Endothelial cell of umbilical vein (primary cell): Measurements from ENCODE around the gene STON2. TPM values are rescaled to one million over a fixed set of nuclear protein-coding genes. Genes with fewer than 3 reads are reported as not detected.

Experiments used
- BruUV-seq: library from RNA; stranded (reverse); fragments of 400-500 nt; replicated peaks from 2 replicates; lab custom pipeline; 2021; lab: Mats Ljungman, UMichigan
- CTCF ChIA-PET: fragments of 300-600, 350-600 bp; sonication (Branson Sonifier 250); formaldehyde crosslinking; loops from one replicate; lab custom pipeline; 2021; ENCODE audit warnings: antibody characterized with exemption, inconsistent platforms; lab: Charles Lee
- POLR2A ChIA-PET: fragments of 300-600, 350-600 bp; sonication (Branson Sonifier 250); formaldehyde crosslinking; loops from one replicate; lab custom pipeline; 2021; ENCODE audit warnings: antibody characterized with exemption, inconsistent platforms; lab: Charles Lee
- DNase-seq: peaks from one replicate; pipeline ENCODE4 v3.0.0-alpha.2; 2011; ENCODE audit warnings: low read depth, low spot score
- FAIRE-seq: peaks from 2 replicates; lab custom pipeline; 2011; peaks lifted over from hg19 to GRCh38; lab: Jason Lieb, UNC
- H2AFZ ChIP-seq: 2 replicates; pipeline ENCODE4 v1.6.0; 2012; ENCODE audit warnings: low read depth, low read length, control low read depth, inconsistent platforms
- H3K27ac ChIP-seq: 2 replicates; pipeline ENCODE4 v1.5.1; 2011; ENCODE audit warnings: low read depth, mild to moderate bottlenecking, control low read depth, low read length, moderate library complexity; ENCODE audit not compliant: insufficient read depth
- H3K27me3 ChIP-seq, 2 experiments: 2 replicates each; pipeline versions ENCODE4 v1.6.0 to v1.6.1; 2011; ENCODE audit warnings: low read length in 2 of 2, mixed read lengths in 1 of 2; ENCODE audit not compliant: control insufficient read depth in 2 of 2, insufficient read depth in 2 of 2
- H3K36me3 ChIP-seq, 2 experiments: 2 replicates in 1 of 2; 3 replicates in 1 of 2; pipeline ENCODE4 v1.5.1; 2011; ENCODE audit warnings: low read length in 2 of 2, mild to moderate bottlenecking in 1 of 2, moderate library complexity in 1 of 2; ENCODE audit not compliant: control insufficient read depth in 2 of 2, insufficient read depth in 2 of 2; ENCODE audit errors: extremely low read depth in 1 of 2
- H3K4me1 ChIP-seq: 3 replicates; pipeline ENCODE4 v1.5.1; 2011; ENCODE audit warnings: mild to moderate bottlenecking, low read length; ENCODE audit not compliant: control insufficient read depth, insufficient read depth; ENCODE audit errors: extremely low read depth
- H3K4me2 ChIP-seq: 2 replicates; pipeline ENCODE4 v1.6.1; 2011; ENCODE audit warnings: low read length, control low read depth, mixed read lengths; ENCODE audit not compliant: insufficient read depth
- H3K4me3 ChIP-seq, 3 experiments: fragments of 200-600 bp in 1 of 3; sonication (generic), shearing (Covaris generic) in 1 of 3; replicated peaks in 1 of 3; 2 replicates each; pipeline ENCODE4 v1.5.1; 2011 to 2016; ENCODE audit warnings: control low read depth in 3 of 3, low read length in 3 of 3, mild to moderate bottlenecking in 2 of 3, inconsistent platforms in 1 of 3, low read depth in 1 of 3, moderate library complexity in 1 of 3; ENCODE audit not compliant: insufficient read depth in 1 of 3
- H3K79me2 ChIP-seq: 2 replicates; pipeline ENCODE4 v1.6.0; 2012; ENCODE audit warnings: low read length, inconsistent platforms; ENCODE audit not compliant: control insufficient read depth, insufficient read depth
- H3K9ac ChIP-seq: replicated peaks from 2 replicates; pipeline ENCODE3; 2011; ENCODE audit warnings: low read length, control low read depth; ENCODE audit not compliant: insufficient read depth; ENCODE audit errors: extremely low read depth
- H3K9me1 ChIP-seq: replicated peaks from 3 replicates; pipeline ENCODE4 v1.6.0; 2011; ENCODE audit warnings: mild to moderate bottlenecking, low read length; ENCODE audit not compliant: control insufficient read depth, insufficient read depth; ENCODE audit errors: extremely low read depth
- H3K9me3 ChIP-seq: replicated peaks from 2 replicates; pipeline ENCODE4 v1.5.1; 2012; ENCODE audit warnings: low read length, inconsistent platforms; ENCODE audit not compliant: control insufficient read depth, insufficient read depth
- H4K20me1 ChIP-seq: replicated peaks from 2 replicates; pipeline ENCODE3; 2011; ENCODE audit warnings: mild to moderate bottlenecking, low read length; ENCODE audit not compliant: control insufficient read depth, insufficient read depth; ENCODE audit errors: extremely low read depth
- EZH2 ChIP-seq: IDR thresholded peaks from 2 replicates; pipeline ENCODE4 v1.6.1; 2012; ENCODE audit warnings: borderline replicate concordance, low read depth, mild to moderate bottlenecking, moderate library complexity, low read length, inconsistent platforms; ENCODE audit not compliant: severe bottlenecking
- FOS ChIP-seq: IDR thresholded peaks from 2 replicates; pipeline ENCODE4 v1.6.1; 2011; ENCODE audit warnings: mild to moderate bottlenecking, low read length, moderate library complexity, borderline replicate concordance; ENCODE audit not compliant: insufficient read depth
- GATA2 ChIP-seq: IDR thresholded peaks from 2 replicates; pipeline ENCODE4 v1.7.0; 2011; ENCODE audit warnings: low read depth, mild to moderate bottlenecking, moderate library complexity, mixed read lengths, low read length; ENCODE audit not compliant: insufficient read length, insufficient read depth
- JUN ChIP-seq: IDR thresholded peaks from 2 replicates; pipeline ENCODE4 v1.6.1; 2011; ENCODE audit warnings: borderline replicate concordance, low read depth; ENCODE audit not compliant: insufficient read length, insufficient read depth
- MYC ChIP-seq: IDR thresholded peaks from one replicate; pipeline ENCODE4 v1.6.1; 2011; ENCODE audit warnings: mild to moderate bottlenecking, low read depth, low read length
- POLR2A ChIP-seq: IDR thresholded peaks from 2 replicates; pipeline ENCODE4 v1.6.1; 2012; ENCODE audit warnings: low read depth, mild to moderate bottlenecking, control low read depth, low read length
- POLR2AphosphoS5 ChIP-seq: IDR thresholded peaks from 2 replicates; pipeline ENCODE4 v1.6.1; 2012; ENCODE audit warnings: low read depth, mild to moderate bottlenecking, control low read depth, low read length, moderate library complexity; ENCODE audit not compliant: insufficient read depth
- dilution Hi-C: fragments of 300-500 bp; cut with MboI; formaldehyde crosslinking; loops from one replicate; pipeline ENCODE4 v1.15.0; 2019; ENCODE audit warnings: low sequenced_read_pairs; ENCODE audit not compliant: extremely low pct_ligation_motif_present
- intact Hi-C: fragments of 100-400 bp; cut with micrococcal nuclease; formaldehyde crosslinking; loops from one replicate; pipeline ENCODE4 v1.10.0; 2022
- polyA plus RNA-seq, 4 experiments: library from polyadenylated mRNA; depleted of rRNA in 3 of 4; stranded (reverse) in 3 of 4; unstranded in 1 of 4; fragments of >200 nt; gene quantifications; 2 replicates each; pipeline versions ENCODE4 v1.2.1 to v1.2.3, GENCODE V29; 2011 to 2012; ENCODE audit warnings: missing spikeins in 1 of 4
- total RNA-seq: library from RNA; stranded (reverse); gene quantifications from 2 replicates; pipeline ENCODE4 v1.2.3, GENCODE V29; 2021
- TF ChIP-seq, protein P1 (sequence below): IDR thresholded peaks from 2 replicates; pipeline ENCODE4 v1.6.1; 2011; ENCODE audit not compliant: insufficient read depth, insufficient read length
- TF ChIP-seq, protein P2 (sequence below), 2 donors: IDR thresholded peaks; 1 replicate in 1 of 2; 2 replicates in 1 of 2; pipeline ENCODE4 v1.5.1; 2011; ENCODE audit warnings: low read length in 2 of 2, mild to moderate bottlenecking in 2 of 2, moderate library complexity in 2 of 2, control low read depth in 1 of 2, inconsistent platforms in 1 of 2, low read depth in 1 of 2; ENCODE audit not compliant: insufficient read depth in 1 of 2; ENCODE audit errors: extremely low read depth in 1 of 2

Gene STON2
- total and polyA plus RNA-seq, 2 donors (not counting 3 experiments of a cell fraction or from before 2014, with no cell fraction given): not detected

DNA sequence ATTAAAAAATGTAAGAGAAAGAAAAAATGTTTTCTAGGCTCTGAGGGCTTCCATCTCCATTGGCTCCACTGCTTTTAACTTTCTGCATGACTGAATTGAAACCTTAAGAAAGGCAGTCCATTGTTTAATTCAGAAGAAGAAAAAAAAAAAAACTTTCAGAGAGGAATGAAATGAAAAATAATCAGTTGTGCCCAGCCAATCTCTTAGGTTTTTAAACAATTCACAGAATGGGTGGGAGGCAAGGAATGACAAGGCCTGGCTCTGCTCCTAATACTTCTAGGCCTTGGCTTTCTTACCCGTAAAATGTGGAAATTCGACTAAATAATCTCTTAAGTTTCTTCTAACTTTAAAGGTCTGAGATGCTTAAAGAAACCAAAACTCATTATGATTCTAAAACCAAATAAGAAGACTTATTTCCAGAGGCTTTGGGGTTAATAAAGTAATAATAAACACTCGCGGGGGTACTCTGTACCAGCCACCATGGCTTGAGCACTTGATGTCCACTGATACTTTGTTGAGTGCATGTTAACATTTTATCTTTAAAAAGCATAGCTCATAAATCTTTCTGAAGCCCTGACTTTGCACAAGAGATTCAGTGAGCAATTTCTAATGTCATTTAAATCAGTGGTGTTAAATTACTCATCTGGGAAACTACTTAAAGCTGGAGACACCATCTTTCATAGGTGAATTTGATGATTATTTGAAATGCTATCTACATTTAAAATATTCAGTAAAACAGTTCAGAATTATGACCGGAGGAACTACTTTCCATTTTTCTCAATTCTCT lies 49.6 kb downstream of the STON2 start:
- Histone ChIP-seq H3K36me3 (no peaks in the 10 kb centered on the region), H3K27ac (no peak overlapping the region), H3K79me2 (no peaks in the 10 kb centered on the region), H3K4me2 (no peak overlapping the region), H3K4me3 (no peak overlapping the region), H3K9ac (no peak overlapping the region), H3K9me3 (no peaks in the 10 kb centered on the region), H3K9me1 (no peaks in the 10 kb centered on the region), H3K27me3 (no peaks in the 10 kb centered on the region), H4K20me1 (no peaks in the 10 kb centered on the region), H2AFZ (no peak overlapping the region), H3K4me1 (no peaks in the 10 kb centered on the region)
- TF ChIP-seq GATA2 (no peak), FOS (no peak), EZH2 (no peak), JUN (no peak), POLR2AphosphoS5 (no peak), POLR2A (no peak), MYC (no peak)
- TF ChIP-seq, protein P1, sequence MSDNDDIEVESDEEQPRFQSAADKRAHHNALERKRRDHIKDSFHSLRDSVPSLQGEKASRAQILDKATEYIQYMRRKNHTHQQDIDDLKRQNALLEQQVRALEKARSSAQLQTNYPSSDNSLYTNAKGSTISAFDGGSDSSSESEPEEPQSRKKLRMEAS: no peak
- TF ChIP-seq, protein P2, sequence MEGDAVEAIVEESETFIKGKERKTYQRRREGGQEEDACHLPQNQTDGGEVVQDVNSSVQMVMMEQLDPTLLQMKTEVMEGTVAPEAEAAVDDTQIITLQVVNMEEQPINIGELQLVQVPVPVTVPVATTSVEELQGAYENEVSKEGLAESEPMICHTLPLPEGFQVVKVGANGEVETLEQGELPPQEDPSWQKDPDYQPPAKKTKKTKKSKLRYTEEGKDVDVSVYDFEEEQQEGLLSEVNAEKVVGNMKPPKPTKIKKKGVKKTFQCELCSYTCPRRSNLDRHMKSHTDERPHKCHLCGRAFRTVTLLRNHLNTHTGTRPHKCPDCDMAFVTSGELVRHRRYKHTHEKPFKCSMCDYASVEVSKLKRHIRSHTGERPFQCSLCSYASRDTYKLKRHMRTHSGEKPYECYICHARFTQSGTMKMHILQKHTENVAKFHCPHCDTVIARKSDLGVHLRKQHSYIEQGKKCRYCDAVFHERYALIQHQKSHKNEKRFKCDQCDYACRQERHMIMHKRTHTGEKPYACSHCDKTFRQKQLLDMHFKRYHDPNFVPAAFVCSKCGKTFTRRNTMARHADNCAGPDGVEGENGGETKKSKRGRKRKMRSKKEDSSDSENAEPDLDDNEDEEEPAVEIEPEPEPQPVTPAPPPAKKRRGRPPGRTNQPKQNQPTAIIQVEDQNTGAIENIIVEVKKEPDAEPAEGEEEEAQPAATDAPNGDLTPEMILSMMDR (IDR thresholded peaks at IDR 0.05; ENCODE audit: extremely low read depth in 1 of 2, insufficient read depth in 1 of 2, low read depth in 1 of 2, low read length in 2 of 2): no peak
- POLR2A ChIA-PET: no interaction called here
- CTCF ChIA-PET: no interaction called here
- BruUV-seq: no TSS peak
- DNase-seq: no peak
- no peak for FAIRE-seq
- intact Hi-C loops (no loop called here), dilution Hi-C loops (no loop called here)
